Lung (tissue), 12 donors: ENCODE data around the gene KIFC1. TPM values are rescaled to one million over a fixed set of nuclear protein-coding genes. Genes with fewer than 3 reads are reported as not detected.

Experiments used
- ATAC-seq: fragments of 200-7000 bp; cut with Tn5 transposase; one replicate; pipeline ENCODE4 v1.9.1; 2020; ENCODE audit warnings: moderate number of reproducible peaks; ENCODE audit not compliant: insufficient read depth, low FRiP score
- DNase-seq, 3 donors: peaks; one replicate each; pipeline ENCODE4 v3.0.0-alpha.2; 2013 to 2017
- H3K27ac ChIP-seq, 2 donors: one replicate each; pipeline ENCODE4 v1.5.1; 2013; ENCODE audit warnings: mild to moderate bottlenecking in 2 of 2, moderate library complexity in 2 of 2, control low read depth in 1 of 2, inconsistent platforms in 1 of 2, low read depth in 1 of 2, low read length in 1 of 2
- H3K27me3 ChIP-seq, 3 donors: one replicate each; pipeline ENCODE4 v1.5.1; 2013; ENCODE audit warnings: low read length in 2 of 3; ENCODE audit not compliant: control insufficient read depth in 3 of 3, insufficient read depth in 3 of 3
- H3K36me3 ChIP-seq, 4 donors: one replicate each; pipeline ENCODE4 v1.5.1; 2013; ENCODE audit warnings: low read length in 4 of 4, mild to moderate bottlenecking in 1 of 4, moderate library complexity in 1 of 4; ENCODE audit not compliant: control insufficient read depth in 4 of 4, insufficient read depth in 4 of 4
- H3K4me1 ChIP-seq, 5 donors: one replicate each; pipeline ENCODE4 v1.5.1; 2013; ENCODE audit warnings: low read length in 5 of 5, mild to moderate bottlenecking in 2 of 5, moderate library complexity in 1 of 5; ENCODE audit not compliant: control insufficient read depth in 5 of 5, insufficient read depth in 5 of 5
- H3K4me3 ChIP-seq: one replicate; pipeline ENCODE4 v1.5.1; 2013; ENCODE audit warnings: mild to moderate bottlenecking, control low read depth, moderate library complexity
- H3K9ac ChIP-seq, 2 donors: one replicate each; pipeline ENCODE4 v1.5.1; 2013; ENCODE audit warnings: low read length in 2 of 2, control low read depth in 1 of 2; ENCODE audit not compliant: insufficient read depth in 1 of 2
- H3K9me3 ChIP-seq, 4 donors: one replicate each; pipeline ENCODE4 v1.5.1; 2013; ENCODE audit warnings: low read length in 3 of 4, mild to moderate bottlenecking in 1 of 4, moderate library complexity in 1 of 4; ENCODE audit not compliant: control insufficient read depth in 4 of 4, insufficient read depth in 3 of 4
- CTCF ChIP-seq: IDR thresholded peaks from 2 replicates; pipeline ENCODE4 v1.5.1; 2012; ENCODE audit warnings: mild to moderate bottlenecking; ENCODE audit errors: control extremely low read depth, extremely low read depth
- WGBS, 2 donors: extraction: QIAGEN DNeasy Blood & Tissue Kit; methylation state at CpG; one replicate each; pipeline ENCODE4 v1.1.7; 2013; 5-methylcytosine and 5-hydroxymethylcytosine counted together
- polyA plus RNA-seq, 2 donors: library from polyadenylated mRNA; stranded (reverse); fragments of 200-250 nt; gene quantifications; one replicate each; pipeline ENCODE4 v1.2.1, GENCODE V29; 2013
- total RNA-seq, 2 donors: library from RNA; depleted of rRNA in 1 of 2; stranded (reverse); fragments of >200 nt in 1 of 2; gene quantifications; one replicate each; pipeline ENCODE4 v1.2.1, GENCODE V29; 2014 to 2021
- donor health status: control.
- donor health status: control.
- donor health status: Bipolar disorder and iron deficiency.
- donor health status: healthy.
- donor health status: DM: yes; HTN: yes; CAD: no.

Gene KIFC1
- total and polyA plus RNA-seq, 4 donors, result 2.1 to 4.4 (median 2.6) TPM

- Histone ChIP-seq H3K4me1 (peaks cover 0 to 6% (median 2%) of the 10 kb centered on the region in 5 donors), H3K27ac (no peak overlapping the region), H3K27me3 (no peaks in the 10 kb centered on the region), H3K9me3 (no peaks in the 10 kb centered on the region), H3K36me3 (peaks cover 3 to 42% (median 30%) of the 10 kb centered on the region in 4 donors), H3K4me3 (no peak overlapping the region), H3K9ac (no peak overlapping the region)
- DNase-seq (no peak), ATAC-seq (no peak)
- 95 to 98% methylated on average over 16 to 18 of the region's 18 CpGs for WGBS, 2 donors
- TF ChIP-seq CTCF, result no peak
Measured at GRCh38 chr6:33437666-33438065, 46.0 kb downstream of the KIFC1 start.

GRCh38 chr6:33438978-33439594 lies 47.5 kb downstream of the KIFC1 start:
- 96 to 97% methylated on average over 3 of the region's 3 CpGs for WGBS, 2 donors
- H3K36me3 ChIP-seq, result peaks cover 3 to 51% (median 30%) of the 10 kb centered on the region in 4 donors

GRCh38 chr6:33439956-33440648 lies 48.5 kb downstream of the KIFC1 start:
- Histone ChIP-seq H3K4me1 (no peaks in the 10 kb centered on the region), H3K4me3 (no peak overlapping the region), H3K27me3 (no peaks in the 10 kb centered on the region), H3K9ac (no peak overlapping the region), H3K9me3 (no peaks in the 10 kb centered on the region), H3K36me3 (peaks cover 3 to 51% (median 39%) of the 10 kb centered on the region in 4 donors), H3K27ac (no peak overlapping the region)
- ATAC-seq (no peak), DNase-seq (no peak)
- no peak for TF ChIP-seq CTCF
- 78 to 81% methylated on average over 9 of the region's 9 CpGs for WGBS, 2 donors

More at GRCh38 chr6:33438978-33439594, 47.5 kb downstream of the KIFC1 start:
- DNase-seq (no peak), ATAC-seq (no peak)
- Histone ChIP-seq H3K9me3 (no peaks in the 10 kb centered on the region), H3K4me1 (peaks cover 0 to 1% (median 0%) of the 10 kb centered on the region in 5 donors), H3K9ac (no peak overlapping the region), H3K27ac (no peak overlapping the region), H3K4me3 (no peak overlapping the region), H3K27me3 (no peaks in the 10 kb centered on the region)
- no peak for TF ChIP-seq CTCF
